Measurements from ENCODE around the gene MVP.

GRCh38 chr16:29837841-29838240 lies 17.6 kb downstream of the MVP start:
- TF ChIP-seq ELF4 (IDR thresholded peaks at IDR 0.05) = no peak
- TF ChIP-seq PKNOX1 (IDR thresholded peaks at IDR 0.05) = no peak
- TF ChIP-seq NFRKB (IDR thresholded peaks at IDR 0.05) = no peak
- no peak for TF ChIP-seq FOXK2 (IDR thresholded peaks at IDR 0.05)
- no peak for TF ChIP-seq FOXA1 (IDR thresholded peaks at IDR 0.05)
- no peak for TF ChIP-seq HDGF (IDR thresholded peaks at IDR 0.05; ENCODE audit: borderline replicate concordance)
- no peak for TF ChIP-seq SUZ12 (IDR thresholded peaks at IDR 0.05)
- TF ChIP-seq ZNF384 (IDR thresholded peaks at IDR 0.05) = no peak
- TF ChIP-seq BHLHE40 (IDR thresholded peaks at IDR 0.05; ENCODE audit: borderline replicate concordance) = no peak
- TF ChIP-seq SP1 (IDR thresholded peaks at IDR 0.05) = no peak
- TF ChIP-seq FOXM1 (IDR thresholded peaks at IDR 0.05; ENCODE audit: borderline replicate concordance) = no peak
- no peak for TF ChIP-seq TARDBP (IDR thresholded peaks at IDR 0.05)
- TF ChIP-seq LEF1 (IDR thresholded peaks at IDR 0.05; ENCODE audit: borderline replicate concordance) = no peak

Measured in HEK293T (cell line).